SK-N-SH (cell line): ENCODE results near the gene TANC1. TPM values are rescaled to one million over a fixed set of nuclear protein-coding genes. Genes with fewer than 3 reads are reported as not detected.
"Not testable (repeated sequence)": the region's sequence is repeated elsewhere in the genome, so short reads cannot be mapped to it uniquely, and the experiment has no call there.

Source experiments
- CTCF ChIA-PET: fragments of 300-600, 350-600 bp; formaldehyde crosslinking; extraction: SDS; loops from one replicate; lab custom pipeline; 2021; lab: Yijun Ruan, JAX
- POLR2A ChIA-PET: fragments of 350-600 bp; sonication (Branson Sonifier 250); formaldehyde crosslinking; extraction: SDS; loops from one replicate; lab custom pipeline; 2020; ENCODE audit warnings: antibody characterized with exemption, inconsistent platforms; lab: Yijun Ruan, JAX
- DNase-seq: peaks from one replicate; pipeline ENCODE4 v3.0.0; 2012
- H2AFZ ChIP-seq: fragments of 200-600 bp; sonication (generic); 2 replicates; pipeline ENCODE4 v1.8.1; 2016; ENCODE audit warnings: antibody characterized with exemption, mild to moderate bottlenecking, low read depth
- H3F3A ChIP-seq: fragments of 200-600 bp; sonication (generic); replicated peaks from 2 replicates; pipeline ENCODE3; 2016; ENCODE audit warnings: antibody characterized with exemption, mild to moderate bottlenecking; ENCODE audit not compliant: insufficient read depth
- H3K27ac ChIP-seq, 2 experiments: fragments of 200-500 bp in 1 of 2; fragments of 200-600 bp in 1 of 2; sonication (Bioruptor generic) in 1 of 2; sonication (generic), shearing (Covaris generic) in 1 of 2; 2 replicates each; pipeline versions ENCODE4 v1.5.1 to v1.6.1; 2014 to 2016; ENCODE audit warnings: low read depth in 2 of 2, inconsistent platforms in 1 of 2, low read length in 1 of 2, mild to moderate bottlenecking in 1 of 2, mixed read lengths in 1 of 2
- H3K27me3 ChIP-seq: fragments of 200-600 bp; sonication (generic), shearing (Covaris generic); 2 replicates; pipeline ENCODE4 v1.6.1; 2016; ENCODE audit warnings: mixed run types; ENCODE audit not compliant: insufficient read depth
- H3K36me3 ChIP-seq, 2 experiments: fragments of 200-500 bp in 1 of 2; fragments of 200-600 bp in 1 of 2; sonication (Bioruptor generic) in 1 of 2; sonication (generic) in 1 of 2; replicated peaks in 1 of 2; 2 replicates each; pipeline versions ENCODE3 to v1.5.1; 2014 to 2016; ENCODE audit warnings: low read length in 1 of 2, mild to moderate bottlenecking in 1 of 2; ENCODE audit not compliant: insufficient read depth in 2 of 2, control insufficient read depth in 1 of 2
- H3K4me1 ChIP-seq, 2 experiments: fragments of 200-500 bp in 1 of 2; fragments of 200-600 bp in 1 of 2; sonication (Bioruptor generic) in 1 of 2; sonication (generic), shearing (Covaris generic) in 1 of 2; 2 replicates each; pipeline versions ENCODE4 v1.5.1 to v1.6.1; 2014 to 2016; ENCODE audit warnings: low read depth in 1 of 2, low read length in 1 of 2, mixed run types in 1 of 2; ENCODE audit not compliant: insufficient read depth in 2 of 2, control insufficient read depth in 1 of 2
- H3K4me2 ChIP-seq: fragments of 200-600 bp; sonication (generic), shearing (Covaris generic); 2 replicates; pipeline ENCODE4 v1.6.1; 2017; ENCODE audit warnings: mixed run types
- H3K4me3 ChIP-seq, 2 experiments: fragments of 200-500 bp in 1 of 2; fragments of 200-600 bp in 1 of 2; sonication (Bioruptor generic) in 1 of 2; sonication (generic), shearing (Covaris generic) in 1 of 2; 2 replicates each; pipeline versions ENCODE4 v1.5.1 to v1.8.1; 2014 to 2016; ENCODE audit warnings: low read depth in 2 of 2, inconsistent platforms in 1 of 2, low read length in 1 of 2, mild to moderate bottlenecking in 1 of 2, mixed read lengths in 1 of 2, moderate library complexity in 1 of 2
- H3K79me2 ChIP-seq: fragments of 200-600 bp; sonication (generic); 2 replicates; pipeline ENCODE4 v1.8.1; 2017; ENCODE audit warnings: mild to moderate bottlenecking; ENCODE audit not compliant: insufficient read depth
- H3K9ac ChIP-seq: fragments of 200-600 bp; sonication (generic); 2 replicates; pipeline ENCODE4 v1.6.1; 2017; ENCODE audit warnings: mixed run types
- H3K9me2 ChIP-seq: fragments of 200-600 bp; sonication (generic); 2 replicates; pipeline ENCODE4 v1.6.1; 2017; ENCODE audit warnings: mixed run types
- H3K9me3 ChIP-seq: fragments of 200-600 bp; sonication (generic); 2 replicates; pipeline ENCODE4 v1.6.1; 2017; ENCODE audit warnings: mixed run types, mild to moderate bottlenecking, moderate library complexity
- H4K20me1 ChIP-seq: fragments of 200-600 bp; sonication (generic); 2 replicates; pipeline ENCODE4 v1.6.1; 2017; ENCODE audit warnings: mild to moderate bottlenecking, mixed run types; ENCODE audit not compliant: insufficient read depth
- CTCF ChIP-seq: fragments of 200-600 bp; sonication (generic); IDR thresholded peaks from 2 replicates; pipeline ENCODE4 v1.6.1; 2017; ENCODE audit warnings: antibody characterized with exemption, mild to moderate bottlenecking, moderate library complexity
- ELF1 ChIP-seq: IDR thresholded peaks from 2 replicates; pipeline ENCODE4 v1.4.0; 2012
- FOXM1 ChIP-seq: IDR thresholded peaks from 2 replicates; pipeline ENCODE4 v1.4.0; 2012; ENCODE audit warnings: low read depth, mild to moderate bottlenecking
- GABPA ChIP-seq: IDR thresholded peaks from 2 replicates; pipeline ENCODE4 v1.4.0; 2012; ENCODE audit warnings: low read depth, mild to moderate bottlenecking
- GATA2 ChIP-seq: sonication (generic); formaldehyde crosslinking; IDR thresholded peaks from 2 replicates; pipeline ENCODE4 v1.5.0; 2020; ENCODE audit warnings: mild to moderate bottlenecking, missing genetic modification reagents
- MAX ChIP-seq: IDR thresholded peaks from 2 replicates; pipeline ENCODE4 v1.4.0; 2012; ENCODE audit warnings: low read depth
- NFIC ChIP-seq: IDR thresholded peaks from 2 replicates; pipeline ENCODE4 v1.4.0; 2012; ENCODE audit warnings: borderline replicate concordance
- NRF1 ChIP-seq: IDR thresholded peaks from 2 replicates; pipeline ENCODE4 v1.6.1; 2012; ENCODE audit warnings: low read depth, mild to moderate bottlenecking, low read length
- PBX3 ChIP-seq: IDR thresholded peaks from 2 replicates; pipeline ENCODE4; 2012
- RAD21 ChIP-seq: IDR thresholded peaks from 2 replicates; pipeline ENCODE4 v1.6.1; 2012; ENCODE audit warnings: mild to moderate bottlenecking, low read length
- REST ChIP-seq: IDR thresholded peaks from 2 replicates; pipeline ENCODE4 v1.6.1; 2012; ENCODE audit warnings: mild to moderate bottlenecking, low read depth, low read length, moderate library complexity
- RFX5 ChIP-seq: IDR thresholded peaks from 2 replicates; pipeline ENCODE4 v1.6.1; 2012; ENCODE audit warnings: mild to moderate bottlenecking, improper control_type of control experiment, low read length
- RXRA ChIP-seq: IDR thresholded peaks from 2 replicates; pipeline ENCODE4 v1.4.0; 2012; ENCODE audit warnings: low read depth, mild to moderate bottlenecking, borderline replicate concordance
- SIN3A ChIP-seq: IDR thresholded peaks from 2 replicates; pipeline ENCODE4 v1.6.1; 2012; ENCODE audit warnings: low read depth, mild to moderate bottlenecking, low read length, moderate library complexity, borderline replicate concordance
- TEAD4 ChIP-seq: IDR thresholded peaks from 2 replicates; pipeline ENCODE4 v1.4.0; 2012; ENCODE audit warnings: mild to moderate bottlenecking, borderline replicate concordance; ENCODE audit not compliant: insufficient read depth
- YY1 ChIP-seq: IDR thresholded peaks from 2 replicates; pipeline ENCODE4 v1.4.0; 2012; ENCODE audit warnings: low read depth, mild to moderate bottlenecking
- ZBTB33 ChIP-seq: IDR thresholded peaks from 2 replicates; pipeline ENCODE4 v1.4.0; 2012; ENCODE audit warnings: low read depth, borderline replicate concordance
- WGBS: methylation state at CpG from one replicate; pipeline ENCODE4 v1.1.6; 2017; ENCODE audit warnings: low lambda C conversion rate; 5-methylcytosine and 5-hydroxymethylcytosine counted together
- polyA plus RNA-seq, 3 experiments: library from polyadenylated mRNA; depleted of rRNA; stranded (reverse); fragments of >200 nt; gene quantifications; 2 replicates each; pipeline ENCODE4 v1.2.3, GENCODE V29; 2012

TANC1 gene
- polyA plus RNA-seq, 1 of the 3 experiments (the other 2 are of a cell fraction) = 19.2 TPM

GRCh38 chr2:159140821-159141220, 172.4 kb downstream of the TANC1 start:
- peaks cover 17% of the 10 kb centered on the region for H3K79me2 ChIP-seq
- peaks cover 15% of the 10 kb centered on the region for H3F3A ChIP-seq
- H3K4me3 ChIP-seq, H3K27me3 ChIP-seq, DNase-seq, H2AFZ ChIP-seq, H3K9me3 ChIP-seq, H3K36me3 ChIP-seq, H4K20me1 ChIP-seq, H3K4me2 ChIP-seq, H3K9me2 ChIP-seq, H3K9ac ChIP-seq: not testable (repeated sequence)
- ChIA-PET CTCF (interaction anchor here (0.6 to 1.7 kb wide), 4 partner anchors 12 to 437 kb away, joined by 3 to 4 read pairs (median 4); no protein-coding TSS in a partner anchor), POLR2A (interaction anchor here (0.7 kb wide), 1 partner anchor 46 kb away, joined by 3 read pairs; no protein-coding TSS in a partner anchor)
- H3K27ac ChIP-seq = peak overlapping the region in 1 of 2 experiments; percentile 97; a peak in 2 of 4 replicates
- TF ChIP-seq CTCF = peak; percentile 21; the same call in 1 of the 2 replicates
- WGBS = 94% methylated on average over 4 of the region's 4 CpGs
- H3K4me1 ChIP-seq = peaks cover 21 to 37% of the 10 kb centered on the region in 2 experiments

- peaks cover 9 to 10% of the 10 kb centered on the region in 2 experiments; a peak in 2 of 4 replicates for H3K4me1 ChIP-seq
- H3K9me3 ChIP-seq = no peaks in the 10 kb centered on the region
- H3K36me3 ChIP-seq = peaks cover 0 to 11% of the 10 kb centered on the region in 2 experiments
- H3K9ac ChIP-seq = no peak overlapping the region
- no peak overlapping the region for H3K4me2 ChIP-seq
- H3K79me2 ChIP-seq = peaks cover 9% of the 10 kb centered on the region
- ChIA-PET CTCF (interaction anchor here (0.6 to 0.7 kb wide), 2 partner anchors 10 to 190 kb away, joined by 3 read pairs; no protein-coding TSS in a partner anchor), POLR2A (no interaction called here)
- no peak overlapping the region for H2AFZ ChIP-seq
- H3K27ac ChIP-seq = no peak overlapping the region
- H3F3A ChIP-seq = peaks cover 4% of the 10 kb centered on the region
- no peaks in the 10 kb centered on the region for H4K20me1 ChIP-seq
- H3K9me2 ChIP-seq = no peaks in the 10 kb centered on the region
- DNase-seq = no peak
- TF ChIP-seq GABPA (no peak), RXRA (no peak), YY1 (no peak), NRF1 (no peak), ZBTB33 (no peak), GATA2 (CRISPR knock-in tag) (no peak), REST (no peak), NFIC (no peak), FOXM1 (no peak), PBX3 (no peak), TEAD4 (no peak), RFX5 (no peak), RAD21 (no peak), ELF1 (no peak), MAX (no peak), SIN3A (no peak)
- H3K27me3 ChIP-seq = no peaks in the 10 kb centered on the region
- WGBS = 97% methylated on average over 9 of the region's 9 CpGs
- no peak overlapping the region for H3K4me3 ChIP-seq
Measured at GRCh38 chr2:159144776-159145614, 176.6 kb downstream of the TANC1 start.
